OCI-LY1 (cell line): Measurements from ENCODE around the gene C1orf56.

ENCODE experiments used
- CTCF ChIP-seq: fragments of 200-600 bp; sonication (generic), shearing (Covaris generic); IDR thresholded peaks from 2 replicates; pipeline ENCODE4 v1.5.1; 2017; ENCODE audit warnings: mild to moderate bottlenecking, antibody characterized with exemption, low read length, moderate library complexity, mixed read lengths
- EZH2 ChIP-seq: fragments of 200-600 bp; sonication (generic), shearing (Covaris generic); IDR thresholded peaks from 2 replicates; pipeline ENCODE4 v1.8.0; 2017; ENCODE audit warnings: borderline replicate concordance, mixed run types, mild to moderate bottlenecking, antibody characterized with exemption, low read length, moderate library complexity, mixed read lengths

- TF ChIP-seq CTCF (no peak), EZH2 (no peak)
Measured at GRCh38 chr1:151055581-151055980, 8.0 kb downstream of the C1orf56 start.
